MG63 (cell line): ENCODE measurements around the gene CCL4. TPM values are rescaled to one million over a fixed set of nuclear protein-coding genes. Genes with fewer than 3 reads are reported as not detected.
A peak's percentile ranks its signal among the peaks of the same experiment; 100 is the strongest.

Experiments used
- DNase-seq: peaks from one replicate; pipeline ENCODE4 v3.0.0-alpha.2; 2020
- H3K27me3 ChIP-seq: fragments of 250-450 bp; sonication (Bioruptor Pico); 2 replicates; pipeline ENCODE4 v1.5.1; 2020; ENCODE audit warnings: mild to moderate bottlenecking, moderate library complexity
- H3K36me3 ChIP-seq: fragments of 250-450 bp; sonication (Bioruptor Pico); 2 replicates; pipeline ENCODE4 v1.5.1; 2020; ENCODE audit warnings: mild to moderate bottlenecking, moderate library complexity
- H3K4me3 ChIP-seq: fragments of 250-450 bp; sonication (Bioruptor Pico); 2 replicates; pipeline ENCODE4 v1.5.1; 2020; ENCODE audit warnings: mild to moderate bottlenecking, moderate library complexity
- H3K9me3 ChIP-seq: fragments of 250-450 bp; sonication (Bioruptor Pico); 2 replicates; pipeline ENCODE4 v1.5.1; 2020; ENCODE audit warnings: mild to moderate bottlenecking, moderate library complexity
- total RNA-seq: library from RNA; depleted of rRNA; stranded (reverse); fragments of >200 nt; shearing (Covaris generic); gene quantifications from 2 replicates; pipeline ENCODE4 v1.2.3, GENCODE V29; 2014; ENCODE audit warnings: low replicate concordance; rRNA removed

Gene CCL4
- total RNA-seq, 1 experiment from 2014 or later = not detected

DNA sequence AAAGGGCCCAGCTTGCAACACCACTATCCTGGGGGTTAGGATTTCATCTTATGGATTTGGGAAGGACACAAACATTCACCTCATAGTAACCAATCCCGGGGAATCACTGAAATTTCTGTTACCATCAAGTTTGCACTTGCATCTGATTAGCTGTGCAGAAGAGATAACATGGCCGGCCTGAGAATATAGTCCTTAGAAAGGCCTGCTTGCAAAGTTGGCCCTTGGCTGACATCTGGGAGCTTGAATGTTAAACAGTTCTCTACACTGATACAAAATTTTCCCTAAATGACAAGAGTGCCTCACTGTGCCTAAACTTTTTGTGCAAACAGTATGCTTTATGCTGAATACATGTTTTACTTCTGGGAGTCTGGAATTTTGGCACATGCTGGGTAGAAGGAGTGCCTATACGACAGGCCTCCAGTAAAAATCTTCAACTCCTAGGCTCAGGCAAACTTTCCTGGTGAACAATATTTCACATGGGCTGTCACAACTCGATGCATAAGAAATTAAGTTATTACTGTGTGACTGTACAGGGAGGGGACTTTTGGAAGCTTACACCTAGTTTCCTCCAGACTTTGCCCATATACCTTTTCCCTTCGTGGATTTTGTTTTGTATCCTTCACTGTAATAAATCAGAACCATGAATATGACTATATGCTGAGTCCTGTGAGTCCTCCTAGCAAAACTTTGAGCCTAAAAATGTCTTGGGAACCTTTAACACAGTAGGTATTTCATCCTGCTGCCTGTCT, 41.5 kb downstream of the CCL4 start:
- Histone ChIP-seq H3K4me3 (no peak overlapping the region), H3K9me3 (no peaks in the 10 kb centered on the region), H3K36me3 (no peaks in the 10 kb centered on the region), H3K27me3 (peaks cover 2% of the 10 kb centered on the region; the same call in 1 of the 2 replicates)
- no peak for DNase-seq

DNA sequence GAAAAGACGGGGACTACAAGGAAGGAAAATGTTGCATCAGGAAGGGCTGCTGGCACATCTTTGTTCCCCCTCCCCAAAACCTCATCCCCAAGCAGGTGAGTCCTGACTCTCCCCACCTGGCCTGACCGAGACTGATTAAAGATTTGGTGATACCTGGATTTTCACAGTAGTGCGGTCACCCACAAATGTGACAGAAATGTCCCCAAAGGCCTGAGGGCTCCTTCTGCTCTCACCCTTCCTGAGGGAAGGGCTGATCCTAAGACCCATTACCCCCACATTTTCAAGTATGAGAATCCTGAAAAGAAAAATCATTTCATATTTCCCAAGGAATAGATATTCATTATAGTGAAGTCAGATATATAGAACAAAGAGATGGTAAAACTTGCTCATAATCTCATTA, 44.0 kb downstream of the CCL4 start:
- Histone ChIP-seq H3K36me3 (no peaks in the 10 kb centered on the region), H3K4me3 (no peak overlapping the region), H3K27me3 (peaks cover 10% of the 10 kb centered on the region), H3K9me3 (no peaks in the 10 kb centered on the region)
- no peak for DNase-seq

DNA sequence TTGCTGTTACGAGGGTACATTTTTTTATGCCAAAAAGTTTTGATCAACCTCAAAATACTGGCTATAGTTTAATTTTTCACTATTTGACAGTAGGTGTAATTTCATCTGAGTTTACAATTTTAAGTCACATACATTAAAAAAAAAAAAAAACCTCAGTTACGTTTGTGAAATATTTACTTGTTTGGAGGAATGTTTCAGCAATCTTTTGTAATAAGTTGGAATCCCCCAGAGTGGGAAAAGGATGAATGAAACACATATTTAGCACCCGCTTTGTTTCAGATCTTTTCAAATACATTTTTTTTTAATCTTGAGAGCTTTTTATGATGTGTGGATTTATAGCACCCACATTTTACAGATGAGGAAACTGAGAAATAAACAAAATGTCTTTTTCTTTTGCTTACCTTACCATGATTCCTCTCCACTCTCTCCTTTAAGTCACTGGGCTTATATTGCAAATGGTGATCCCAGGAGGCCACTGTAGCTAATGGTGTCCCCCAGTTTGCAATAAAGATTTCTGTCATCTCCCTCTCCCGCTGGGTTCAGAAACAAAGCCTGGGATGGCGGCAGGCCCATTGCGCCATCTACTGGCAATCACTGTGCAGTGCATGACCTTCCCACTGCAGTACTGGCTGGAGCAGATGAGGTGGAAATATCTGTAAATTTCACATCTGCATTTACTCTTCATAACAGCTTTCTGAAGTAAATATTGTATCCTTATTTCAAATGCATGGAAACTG, 45.1 kb downstream of the CCL4 start:
- peaks cover 10% of the 10 kb centered on the region for H3K27me3 ChIP-seq
- DNase-seq = peak; percentile 47
- no peaks in the 10 kb centered on the region for H3K9me3 ChIP-seq
- H3K36me3 ChIP-seq = no peaks in the 10 kb centered on the region
- no peak overlapping the region; the same call in 1 of the 2 replicates for H3K4me3 ChIP-seq

DNA sequence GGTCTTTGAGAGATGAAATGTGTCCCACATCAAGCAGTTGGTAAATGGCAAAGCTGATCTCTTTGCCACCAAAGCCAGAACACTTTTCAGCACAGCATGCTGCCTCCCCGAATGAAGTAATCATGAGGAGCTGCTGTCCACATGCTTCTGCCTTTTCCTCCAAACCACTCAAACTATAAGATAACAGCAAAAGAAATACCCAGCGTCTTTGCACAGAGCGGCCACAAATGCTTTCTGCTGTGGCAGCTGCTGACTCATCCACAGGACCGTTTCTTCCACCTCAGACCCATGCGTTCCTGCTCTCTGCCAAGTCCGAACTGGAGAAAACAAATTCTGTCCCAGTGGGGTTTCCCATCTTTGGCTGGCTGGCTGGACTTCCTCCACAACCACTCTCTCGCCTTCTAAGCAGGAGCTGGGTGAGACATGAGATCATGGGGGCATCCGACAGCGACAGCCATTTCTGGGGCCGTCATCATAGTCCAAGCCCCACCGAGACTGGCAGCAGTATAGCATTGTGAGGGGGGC, 45.7 kb downstream of the CCL4 start:
- no peaks in the 10 kb centered on the region for H3K36me3 ChIP-seq
- H3K9me3 ChIP-seq = no peaks in the 10 kb centered on the region
- peak overlapping the region; percentile 10; the same call in 1 of the 2 replicates for H3K4me3 ChIP-seq
- peaks cover 10% of the 10 kb centered on the region for H3K27me3 ChIP-seq
- DNase-seq = peak; percentile 88

DNA sequence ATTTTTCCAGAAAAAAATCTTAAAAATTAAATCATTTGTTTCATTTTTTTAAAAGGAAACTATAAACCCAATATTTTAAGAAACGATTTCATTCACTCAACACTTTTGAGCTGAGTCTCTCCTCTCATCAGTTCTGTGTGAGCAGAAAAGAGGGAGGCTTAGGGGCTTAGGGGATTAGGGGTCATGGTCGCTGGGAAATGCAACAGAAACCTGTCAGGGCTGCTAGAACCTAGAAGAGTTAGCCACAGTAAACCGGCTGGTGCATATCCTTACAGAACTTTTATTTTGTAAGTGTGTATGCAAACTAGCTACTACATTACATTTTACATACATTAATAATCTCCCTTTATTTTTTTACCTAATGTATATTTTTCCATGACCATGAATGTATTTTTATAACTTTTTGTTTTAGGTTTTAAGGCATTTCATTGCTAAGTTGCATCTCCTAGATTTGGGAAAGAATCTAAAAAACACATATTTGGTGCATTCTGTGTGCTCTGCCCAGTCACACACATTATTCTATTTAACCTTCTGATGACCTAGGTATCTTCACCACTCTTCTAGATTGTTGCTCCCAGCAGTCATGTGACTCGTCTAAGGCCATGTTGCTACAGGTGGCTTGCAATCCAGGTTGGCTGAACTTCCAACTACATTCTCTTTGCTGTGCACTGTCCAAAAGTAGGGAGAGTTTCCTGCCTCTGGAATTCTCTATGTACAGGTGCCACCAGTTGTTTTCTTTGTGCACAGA, 48.4 kb downstream of the CCL4 start:
- no peak overlapping the region for H3K4me3 ChIP-seq
- no peaks in the 10 kb centered on the region for H3K36me3 ChIP-seq
- no peaks in the 10 kb centered on the region for H3K9me3 ChIP-seq
- H3K27me3 ChIP-seq = peaks cover 10% of the 10 kb centered on the region
- DNase-seq = no peak

DNA sequence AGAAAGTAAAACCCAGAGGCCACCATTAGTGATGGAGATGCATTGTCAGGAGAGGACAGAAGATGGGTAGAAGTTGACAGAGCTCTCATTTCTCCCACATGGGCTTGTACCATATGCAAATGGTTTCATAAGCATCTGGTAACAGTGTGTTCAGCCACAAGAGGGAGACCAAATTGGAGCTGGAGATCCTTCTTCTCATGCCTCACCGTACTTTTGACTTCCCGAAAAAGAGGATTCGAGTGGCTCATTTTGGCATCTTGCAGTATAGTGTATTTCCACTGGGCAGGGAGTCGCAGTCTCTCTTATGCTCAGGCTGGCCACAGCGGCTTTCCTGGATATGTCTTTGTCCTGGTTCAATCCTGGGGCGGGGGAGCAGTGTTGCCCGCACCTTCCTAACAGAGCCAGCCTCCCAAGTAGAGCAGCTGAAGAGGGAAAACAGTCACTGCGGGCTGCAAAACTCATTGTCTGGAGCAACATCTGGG, 49.1 kb downstream of the CCL4 start:
- Histone ChIP-seq H3K9me3 (no peaks in the 10 kb centered on the region), H3K4me3 (no peak overlapping the region), H3K27me3 (peaks cover 12% of the 10 kb centered on the region), H3K36me3 (no peaks in the 10 kb centered on the region)
- DNase-seq = no peak

DNA sequence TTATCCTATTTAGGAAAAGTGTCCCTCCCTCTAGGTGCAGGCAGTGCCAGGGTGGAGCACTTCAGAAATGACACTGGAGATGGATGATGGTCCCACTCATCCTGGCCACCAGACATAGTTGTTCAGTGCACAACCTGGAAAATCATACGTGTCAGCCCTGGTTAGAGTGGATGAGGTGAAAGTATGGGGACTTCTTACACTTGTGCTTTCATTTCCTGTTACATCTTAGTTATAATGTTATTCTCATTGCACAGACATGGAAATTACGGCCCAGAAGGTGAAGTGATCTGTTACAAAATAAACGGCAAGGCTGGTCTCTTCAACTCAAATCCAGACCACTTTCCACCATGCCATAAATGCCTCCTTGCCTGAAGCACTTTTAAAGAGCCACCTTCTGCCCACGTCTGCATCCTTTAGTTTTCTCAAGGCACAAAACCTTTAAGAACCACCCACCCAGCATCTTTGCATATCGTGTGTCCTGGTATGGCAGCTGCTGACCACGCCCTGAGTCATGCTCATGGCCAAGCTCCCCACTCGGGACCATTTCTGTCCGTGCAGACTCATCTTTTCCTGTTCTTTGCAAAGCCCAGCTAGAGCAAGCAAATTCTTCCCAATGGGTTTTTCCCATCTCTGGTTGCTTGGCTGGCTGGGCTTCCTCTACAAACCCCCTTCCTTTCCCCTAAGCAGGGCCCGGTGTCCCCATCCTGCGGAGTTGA, 50.4 kb downstream of the CCL4 start:
- Histone ChIP-seq H3K27me3 (peaks cover 12% of the 10 kb centered on the region), H3K4me3 (no peak overlapping the region), H3K36me3 (no peaks in the 10 kb centered on the region), H3K9me3 (no peaks in the 10 kb centered on the region)
- DNase-seq = no peak

Other genes with a start within 250 kb of the CCL4 start
- not detected in 2 replicates for gene HEATR9, start 234.9 kb upstream of the CCL4 start, total RNA-seq
- gene CCL5, start 223.5 kb upstream of the CCL4 start, total RNA-seq = 3.0 and 4.4 TPM in 2 replicates
- 0.89 and 2.5 TPM in 2 replicates for gene RDM1, start 173.1 kb upstream of the CCL4 start, total RNA-seq
- not detected in 2 replicates for gene LYZL6, start 160.1 kb upstream of the CCL4 start, total RNA-seq
- not detected in 2 replicates for gene CCL16, start 122.3 kb upstream of the CCL4 start, total RNA-seq
- gene CCL14, start 117.1 kb upstream of the CCL4 start, total RNA-seq = not detected in 2 replicates
- not detected in 2 replicates for gene CCL15, start 102.3 kb upstream of the CCL4 start, total RNA-seq
- gene CCL23, start 85.9 kb upstream of the CCL4 start, total RNA-seq = not detected in 2 replicates
- gene CCL18, start 39.6 kb upstream of the CCL4 start, total RNA-seq = not detected in 2 replicates
- gene CCL3, start 13.7 kb upstream of the CCL4 start, total RNA-seq = not detected in 2 replicates
- gene TBC1D3B, start 72.8 kb downstream of the CCL4 start, total RNA-seq = not detected in 2 replicates
- gene CCL3L1, start 92.9 kb downstream of the CCL4 start, total RNA-seq = not detected in 2 replicates
- gene CCL4L2, start 107.2 kb downstream of the CCL4 start, total RNA-seq = not detected in 2 replicates
- not detected in 2 replicates for gene TBC1D3I, start 160.7 kb downstream of the CCL4 start, total RNA-seq
- not detected in 2 replicates for gene TBC1D3G, start 220.1 kb downstream of the CCL4 start, total RNA-seq